Neural cell (in vitro differentiated cells): ENCODE data around the gene WDR70.

Experiments
- CTCF ChIP-seq: fragments of 450-650 bp; IDR thresholded peaks from 2 replicates; pipeline ENCODE4 v1.5.1; 2014; ENCODE audit warnings: antibody characterized with exemption, mild to moderate bottlenecking, moderate library complexity; ENCODE audit not compliant: poor library complexity, severe bottlenecking
- EP300 ChIP-seq: fragments of 450-650 bp; conservative IDR thresholded peaks from 2 replicates; pipeline ENCODE4 v1.6.1; 2014; ENCODE audit warnings: antibody characterized with exemption, mild to moderate bottlenecking, moderate library complexity; ENCODE audit not compliant: poor library complexity, severe bottlenecking
- EZH2 ChIP-seq: fragments of 200-600, 300-800 bp; shearing (Covaris generic), sonication (generic); IDR thresholded peaks from 2 replicates; pipeline ENCODE4 v1.6.1; 2014; ENCODE audit warnings: antibody characterized with exemption, low read length, borderline replicate concordance, mild to moderate bottlenecking; ENCODE audit not compliant: insufficient read depth, poor library complexity, severe bottlenecking
- MXI1 ChIP-seq: fragments of 450-650 bp; conservative IDR thresholded peaks from 2 replicates; pipeline ENCODE4 v1.6.1; 2014; ENCODE audit warnings: antibody characterized with exemption, mild to moderate bottlenecking; ENCODE audit not compliant: poor library complexity, severe bottlenecking
- POLR2AphosphoS5 ChIP-seq: IDR thresholded peaks from 2 replicates; pipeline ENCODE4 v1.6.1; 2012
- RAD21 ChIP-seq: fragments of 450-650 bp; conservative IDR thresholded peaks from 2 replicates; pipeline ENCODE4 v1.6.1; 2014; ENCODE audit warnings: antibody characterized with exemption, mild to moderate bottlenecking, moderate library complexity
- SMC3 ChIP-seq: fragments of 450-650 bp; conservative IDR thresholded peaks from 2 replicates; pipeline ENCODE4 v1.6.1; 2014; ENCODE audit warnings: antibody characterized with exemption, mild to moderate bottlenecking, moderate library complexity; ENCODE audit not compliant: poor library complexity
- TAF1 ChIP-seq: IDR thresholded peaks from 2 replicates; pipeline ENCODE4 v1.6.1; 2012; ENCODE audit warnings: low read depth
- TF ChIP-seq, protein P1 (sequence below): IDR thresholded peaks from 2 replicates; pipeline ENCODE4 v1.6.1; 2012; ENCODE audit warnings: borderline replicate concordance

DNA sequence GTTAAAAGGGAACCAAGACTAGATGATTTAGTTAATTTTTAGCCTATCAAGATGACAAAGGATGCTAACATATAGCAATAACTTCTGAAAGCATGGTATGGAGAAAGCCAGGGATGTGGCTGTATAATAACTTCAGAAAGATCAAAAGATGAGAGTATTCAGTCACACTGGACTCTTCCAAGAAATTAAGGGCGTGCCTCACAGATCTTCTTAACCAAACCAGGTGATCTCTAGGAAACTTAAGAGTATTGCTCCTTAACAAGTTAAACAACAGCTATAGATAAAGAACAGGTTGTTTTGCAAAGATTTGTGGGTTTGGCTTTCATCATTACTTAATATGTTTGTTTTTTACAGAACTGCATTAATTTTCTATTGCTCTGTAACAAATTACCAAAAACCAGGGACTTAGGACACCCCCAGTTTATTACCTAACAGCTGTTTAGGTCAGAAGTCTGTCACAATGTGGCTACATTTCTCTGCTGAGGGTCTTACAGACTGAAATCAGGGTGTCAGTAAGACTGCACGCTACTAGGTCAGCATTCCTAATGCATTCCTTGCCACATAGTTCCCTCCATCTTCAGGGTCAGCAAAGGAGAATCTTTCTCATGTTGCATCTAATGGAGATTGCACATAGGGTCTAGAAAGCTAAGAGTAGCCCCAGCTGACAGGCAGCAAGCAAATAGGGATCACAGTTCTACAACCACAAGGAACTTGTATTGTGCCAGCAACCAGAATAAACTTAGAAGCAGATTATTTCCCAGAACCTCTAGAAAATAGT lies 113.8 kb downstream of the WDR70 start:
- TF ChIP-seq, protein P1, sequence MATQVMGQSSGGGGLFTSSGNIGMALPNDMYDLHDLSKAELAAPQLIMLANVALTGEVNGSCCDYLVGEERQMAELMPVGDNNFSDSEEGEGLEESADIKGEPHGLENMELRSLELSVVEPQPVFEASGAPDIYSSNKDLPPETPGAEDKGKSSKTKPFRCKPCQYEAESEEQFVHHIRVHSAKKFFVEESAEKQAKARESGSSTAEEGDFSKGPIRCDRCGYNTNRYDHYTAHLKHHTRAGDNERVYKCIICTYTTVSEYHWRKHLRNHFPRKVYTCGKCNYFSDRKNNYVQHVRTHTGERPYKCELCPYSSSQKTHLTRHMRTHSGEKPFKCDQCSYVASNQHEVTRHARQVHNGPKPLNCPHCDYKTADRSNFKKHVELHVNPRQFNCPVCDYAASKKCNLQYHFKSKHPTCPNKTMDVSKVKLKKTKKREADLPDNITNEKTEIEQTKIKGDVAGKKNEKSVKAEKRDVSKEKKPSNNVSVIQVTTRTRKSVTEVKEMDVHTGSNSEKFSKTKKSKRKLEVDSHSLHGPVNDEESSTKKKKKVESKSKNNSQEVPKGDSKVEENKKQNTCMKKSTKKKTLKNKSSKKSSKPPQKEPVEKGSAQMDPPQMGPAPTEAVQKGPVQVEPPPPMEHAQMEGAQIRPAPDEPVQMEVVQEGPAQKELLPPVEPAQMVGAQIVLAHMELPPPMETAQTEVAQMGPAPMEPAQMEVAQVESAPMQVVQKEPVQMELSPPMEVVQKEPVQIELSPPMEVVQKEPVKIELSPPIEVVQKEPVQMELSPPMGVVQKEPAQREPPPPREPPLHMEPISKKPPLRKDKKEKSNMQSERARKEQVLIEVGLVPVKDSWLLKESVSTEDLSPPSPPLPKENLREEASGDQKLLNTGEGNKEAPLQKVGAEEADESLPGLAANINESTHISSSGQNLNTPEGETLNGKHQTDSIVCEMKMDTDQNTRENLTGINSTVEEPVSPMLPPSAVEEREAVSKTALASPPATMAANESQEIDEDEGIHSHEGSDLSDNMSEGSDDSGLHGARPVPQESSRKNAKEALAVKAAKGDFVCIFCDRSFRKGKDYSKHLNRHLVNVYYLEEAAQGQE, result no peak
- TF ChIP-seq CTCF, result no peak
- TF ChIP-seq POLR2AphosphoS5, result no peak
- no peak for TF ChIP-seq EZH2
- TF ChIP-seq SMC3, result no peak
- TF ChIP-seq MXI1, result no peak
- TF ChIP-seq TAF1, result no peak
- TF ChIP-seq EP300, result no peak
- TF ChIP-seq RAD21, result no peak
